NCI-H69 (cell line): Measurements from ENCODE around the gene DICER1.

ENCODE experiments used
- DNase-seq: peaks from one replicate; lab custom pipeline; 2025; lab: John Stamatoyannopoulos, UW

DICER1 gene

DNA sequence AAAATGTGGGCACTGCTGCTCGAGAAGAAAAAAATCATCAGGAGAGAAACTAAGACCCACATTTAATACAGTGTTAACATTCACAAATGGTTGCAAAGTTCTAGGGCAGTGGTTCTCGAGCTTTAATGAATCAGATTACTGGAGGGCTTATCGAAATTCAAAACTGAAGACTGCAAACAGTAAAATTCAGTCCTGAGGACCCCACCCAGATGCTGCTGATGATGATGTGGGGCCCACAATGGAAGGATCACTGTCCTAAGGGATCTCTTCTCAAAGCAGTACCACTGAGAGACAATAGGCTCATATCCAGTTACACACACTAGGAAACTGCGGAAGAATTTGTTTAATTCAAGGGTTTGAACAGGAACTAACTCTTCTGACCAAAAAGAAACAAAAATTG is 31.4 kb downstream of the DICER1 start:
- no peak for DNase-seq

- no peak for DNase-seq
Observed at GRCh38 chr14:95125221-95125620, 32.1 kb downstream of the DICER1 start.

GRCh38 chr14:95123891-95124579 is 33.3 kb downstream of the DICER1 start:
- no peak for DNase-seq

DNA sequence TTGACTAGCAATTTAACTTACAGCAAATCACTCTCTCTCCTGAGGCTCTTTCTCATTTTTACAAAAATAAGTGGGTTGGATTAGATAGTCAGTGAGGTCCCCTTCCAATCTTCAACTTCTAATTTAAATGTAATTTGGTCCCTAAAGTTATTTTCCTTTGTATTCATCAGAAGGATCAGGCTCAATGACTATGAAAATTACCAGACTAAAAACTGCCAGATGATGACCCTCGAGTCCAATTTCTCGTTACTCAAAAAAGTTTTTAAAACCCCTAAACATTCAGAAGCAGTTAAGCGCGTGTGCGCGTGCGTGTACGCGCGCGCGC is 34.7 kb downstream of the DICER1 start:
- no peak for DNase-seq

DNA sequence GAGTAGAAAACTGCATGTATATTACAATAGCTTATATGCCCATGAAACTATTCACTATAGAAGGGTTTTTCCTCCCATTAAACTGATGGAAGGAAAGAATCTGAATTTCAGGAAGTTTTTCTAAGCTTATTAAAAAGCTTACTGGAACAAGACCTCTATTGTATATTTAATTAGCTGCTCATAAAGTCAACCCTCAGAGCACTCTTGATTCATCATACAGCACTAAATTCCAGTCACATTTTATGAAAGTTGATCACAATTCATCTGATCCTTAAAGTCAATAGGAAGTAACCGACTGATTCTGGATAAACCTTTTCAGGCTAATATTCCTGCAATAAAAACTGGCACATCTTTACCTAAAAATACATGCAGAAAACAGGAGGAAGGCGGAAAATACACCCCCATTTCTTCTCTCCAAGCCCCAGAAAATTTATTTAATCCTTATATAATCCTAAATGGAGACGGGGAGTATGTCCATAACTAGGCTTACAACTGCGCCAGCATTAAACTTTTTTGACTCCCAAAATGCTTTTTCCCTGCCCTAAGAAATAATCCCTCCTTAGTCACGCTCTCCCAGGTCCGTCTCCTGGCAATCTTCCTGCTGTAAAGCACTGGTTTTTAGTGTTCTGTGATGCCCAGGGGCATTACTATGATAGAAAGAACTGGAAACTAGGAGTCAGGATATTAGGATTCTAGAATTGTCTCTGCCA is 35.3 kb downstream of the DICER1 start:
- DNase-seq: no peak

- DNase-seq: no peak
Observed at GRCh38 chr14:95119336-95119735, 38.0 kb downstream of the DICER1 start.

- no peak for DNase-seq
Observed at GRCh38 chr14:95117937-95118721, 39.2 kb downstream of the DICER1 start.

GRCh38 chr14:95113476-95113875 is 43.9 kb downstream of the DICER1 start:
- DNase-seq: no peak

GRCh38 chr14:95111507-95112164 is 45.7 kb downstream of the DICER1 start:
- DNase-seq: peak; percentile 19

- DNase-seq: no peak
Observed at GRCh38 chr14:95110178-95110577, 47.2 kb downstream of the DICER1 start.

DNA sequence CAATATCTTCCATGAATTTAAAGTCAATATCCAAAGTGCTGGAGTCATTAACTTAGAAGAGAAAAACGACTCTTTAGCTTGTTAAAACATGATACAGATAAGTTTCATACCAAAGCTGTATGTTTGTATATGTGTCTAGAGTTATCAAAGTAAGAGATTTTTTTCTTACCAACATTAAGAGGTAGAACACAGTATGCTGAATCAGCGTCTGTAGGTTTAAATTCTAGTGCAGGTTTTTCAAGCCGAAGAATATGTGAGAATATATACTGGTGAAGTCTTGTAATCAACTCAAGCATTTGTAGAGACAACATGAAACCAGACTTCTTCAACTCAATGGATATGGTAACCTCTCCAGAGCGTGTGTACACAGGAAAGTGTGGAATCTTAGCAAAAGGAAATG is 49.6 kb downstream of the DICER1 start:
- DNase-seq: no peak

- no peak for DNase-seq
Observed at GRCh38 chr14:95106971-95107370, 50.4 kb downstream of the DICER1 start.

DNA sequence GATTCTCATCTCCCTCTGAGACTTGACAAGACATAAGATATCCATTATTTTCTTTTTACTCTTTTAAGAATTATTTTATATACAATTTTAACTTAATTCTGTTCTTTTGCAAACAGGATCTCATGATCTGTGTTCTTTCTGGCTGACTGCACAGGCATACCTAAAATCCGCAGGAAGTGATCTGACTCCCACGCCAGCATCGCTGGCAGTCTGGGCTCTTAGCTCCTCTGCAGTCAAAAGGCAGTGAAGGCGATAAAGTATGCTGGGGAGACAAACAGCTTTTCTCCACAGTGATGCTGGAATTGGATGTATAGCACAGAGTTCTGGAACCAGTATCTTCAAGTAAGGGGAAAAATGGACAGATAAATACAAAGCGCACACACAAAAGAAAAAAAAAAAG is 52.4 kb downstream of the DICER1 start:
- DNase-seq: no peak

DNA sequence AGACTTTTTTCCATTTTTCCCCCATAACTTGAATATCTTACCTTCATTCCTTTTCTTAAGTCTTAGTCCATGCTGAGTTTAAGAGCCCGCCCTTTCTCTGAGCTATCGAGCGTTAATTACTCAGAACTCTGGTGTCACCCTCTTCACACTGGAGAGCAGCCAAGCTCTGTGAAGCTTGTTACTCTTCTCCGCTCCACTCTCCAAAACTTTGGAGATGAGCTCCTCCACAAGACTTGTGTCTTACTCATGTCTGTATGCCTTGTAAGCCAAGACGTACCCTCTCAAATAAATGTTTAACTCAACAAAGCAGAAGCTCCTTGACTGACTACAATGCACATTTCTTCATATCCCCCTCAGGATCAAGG is 54.7 kb downstream of the DICER1 start:
- DNase-seq: no peak

DNA sequence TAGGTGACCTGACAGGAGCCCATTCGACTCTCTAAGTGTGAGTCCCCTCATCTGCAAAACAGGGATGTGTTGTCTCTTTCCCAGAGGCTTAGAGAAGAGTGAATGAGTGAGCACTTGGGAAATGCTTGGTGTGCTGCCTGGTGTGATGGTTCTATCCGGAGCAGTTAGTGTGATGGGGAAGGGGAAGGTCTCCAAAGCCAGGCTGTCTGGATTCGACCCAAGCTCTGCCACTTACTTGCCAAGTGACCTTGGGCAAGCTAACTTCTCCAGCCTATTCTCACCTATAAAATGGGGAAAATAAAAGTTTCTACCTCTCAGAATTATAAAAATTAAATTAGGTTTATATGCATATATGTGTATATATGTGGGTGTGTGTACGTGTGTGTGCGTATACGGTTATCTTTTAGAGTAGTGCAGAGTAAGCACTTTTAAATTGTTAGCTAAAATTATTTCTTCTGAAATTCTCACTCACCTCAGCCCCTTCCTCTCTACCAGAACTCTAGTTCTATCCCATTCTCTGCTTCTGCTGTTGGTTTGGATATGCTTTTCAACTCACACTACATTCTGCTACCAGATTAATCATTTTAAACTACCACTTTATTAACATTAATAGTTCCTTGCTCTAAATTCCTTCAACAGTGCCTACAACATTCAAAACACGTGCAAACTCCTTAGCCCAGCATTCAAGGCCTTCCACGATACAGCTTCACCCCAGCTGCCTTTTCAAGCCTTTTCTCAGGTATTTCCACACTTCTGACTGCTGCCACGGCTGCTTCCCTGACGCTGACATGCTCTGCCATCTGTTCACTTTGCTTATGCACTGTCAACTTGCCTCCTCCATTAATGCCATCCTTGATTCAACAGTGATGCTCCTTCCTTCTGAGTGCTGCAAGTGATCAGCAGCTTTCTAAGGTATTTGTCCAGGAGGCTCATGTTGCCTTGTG is 55.3 kb downstream of the DICER1 start:
- no peak for DNase-seq

DNA sequence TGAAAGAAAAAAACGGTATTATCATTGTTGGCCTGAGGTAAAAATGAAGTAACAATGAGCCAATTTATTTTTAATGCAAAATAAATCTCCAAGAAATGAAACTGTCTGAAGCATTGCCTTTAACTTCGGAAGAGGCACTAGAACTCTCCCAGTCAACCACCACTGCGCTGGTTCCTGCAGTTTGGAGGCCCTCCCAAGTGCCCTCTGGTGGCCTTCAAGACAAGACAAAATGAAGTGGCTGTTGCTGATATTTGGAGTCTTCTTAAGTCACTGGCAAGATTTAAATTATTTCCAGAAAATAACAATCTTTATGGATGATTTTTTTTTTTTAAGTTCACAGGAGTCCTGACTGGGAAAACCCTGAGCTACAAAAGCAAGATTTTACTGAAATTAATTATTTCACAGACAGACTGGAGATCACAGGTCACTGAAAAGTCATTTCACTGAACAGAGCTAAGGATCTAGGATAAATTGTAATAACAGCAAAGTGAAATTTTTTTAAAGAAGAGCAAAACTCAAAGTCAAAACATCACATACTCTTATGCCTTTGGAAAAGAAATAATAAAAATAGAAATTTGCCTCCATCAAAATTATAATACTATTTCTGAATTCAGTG is 58.2 kb downstream of the DICER1 start:
- peak; percentile 73 for DNase-seq

GRCh38 chr14:95097385-95097784 is 59.9 kb downstream of the DICER1 start:
- DNase-seq: no peak

DNA sequence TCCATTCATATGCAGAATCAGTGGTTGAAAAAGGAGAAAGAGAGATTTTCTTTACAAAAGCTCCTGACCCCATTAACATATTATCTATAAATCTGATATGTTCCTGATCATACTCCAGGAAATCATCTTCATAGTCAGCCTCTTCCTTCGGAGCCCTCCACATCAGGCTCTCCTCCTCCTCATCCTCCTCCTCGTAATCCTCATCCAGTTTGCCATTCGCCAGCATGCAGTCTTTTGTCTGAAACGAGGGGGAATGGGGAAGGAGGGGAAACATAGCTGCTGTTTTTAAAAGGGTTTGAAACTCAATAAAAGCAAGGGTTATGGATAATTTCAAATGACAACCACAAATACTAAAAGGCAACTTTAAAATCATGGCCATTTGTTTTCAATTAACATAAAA is 60.9 kb downstream of the DICER1 start:
- DNase-seq: no peak

DNA sequence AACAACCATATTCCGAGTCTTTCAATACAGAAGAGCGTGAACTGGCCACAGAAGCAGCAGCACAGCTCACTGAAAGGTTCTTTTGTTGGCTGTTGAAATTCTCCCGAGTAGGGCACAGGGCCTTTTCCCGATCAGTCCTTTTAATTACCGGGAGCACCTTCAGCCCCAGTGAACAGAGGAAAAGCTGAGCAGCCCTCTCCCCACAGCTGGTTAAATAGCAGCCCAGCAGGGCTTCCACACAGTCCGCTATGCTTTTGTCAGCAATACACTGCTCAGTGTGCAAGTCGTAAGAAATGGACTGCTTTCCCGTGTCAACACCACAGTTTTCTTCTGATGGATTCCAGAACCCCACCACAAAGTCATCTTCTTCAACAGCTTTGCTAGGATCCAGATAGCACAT is 61.3 kb downstream of the DICER1 start:
- no peak for DNase-seq

GRCh38 chr14:95092723-95093122 is 64.6 kb downstream of the DICER1 start:
- no peak for DNase-seq

DNA sequence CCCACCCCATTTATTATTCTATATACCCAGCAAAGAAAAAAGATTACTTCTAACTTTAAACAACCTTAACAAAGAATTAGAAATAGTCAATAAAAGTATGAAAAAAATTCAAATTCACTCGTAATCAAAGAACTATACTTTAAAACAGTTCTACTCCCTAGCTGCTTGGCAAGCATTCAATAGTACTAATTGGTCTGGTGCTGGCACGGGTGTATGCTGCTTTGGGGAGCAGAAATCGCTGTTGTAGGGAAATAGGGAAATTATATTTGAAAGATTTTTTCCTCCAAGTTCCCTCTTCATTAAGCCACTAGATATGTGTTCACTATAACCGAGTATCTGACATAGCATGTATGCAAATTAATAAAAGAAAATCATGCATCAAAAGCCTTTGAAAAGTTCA is 65.7 kb downstream of the DICER1 start:
- no peak for DNase-seq
